Measurements from ENCODE around the gene MED9.

Gene MED9

GRCh38 chr17:17537311-17538099, 60.7 kb downstream of the MED9 start:
- no peak for DNase-seq (ENCODE audit: low read depth in 2 of 2)

- DNase-seq (ENCODE audit: low read depth in 2 of 2), result no peak
These were observed 61.9 kb downstream of the MED9 start for GRCh38 chr17:17538417-17539391.

- DNase-seq (ENCODE audit: low read depth in 2 of 2), result no peak
These were observed 62.8 kb downstream of the MED9 start for GRCh38 chr17:17539591-17539990.

GRCh38 chr17:17540278-17540906, 63.6 kb downstream of the MED9 start:
- DNase-seq (ENCODE audit: low read depth in 2 of 2), result no peak

GRCh38 chr17:17540935-17541639, 64.3 kb downstream of the MED9 start:
- DNase-seq (ENCODE audit: low read depth in 2 of 2), result no peak

- DNase-seq (ENCODE audit: low read depth in 2 of 2), result no peak
These were observed 64.8 kb downstream of the MED9 start for GRCh38 chr17:17541640-17542001.

Data from fibroblast of skin of left quadriceps (primary cell).